Rectal smooth muscle tissue (tissue), 1 donor: ENCODE results near the gene DDOST.

ENCODE experiments used
- H3K27ac ChIP-seq: one replicate; pipeline ENCODE4 v1.7.0; 2013; ENCODE audit warnings: low read depth, low read length, inconsistent platforms
- H3K27me3 ChIP-seq: one replicate; pipeline ENCODE4 v1.7.0; 2013; ENCODE audit warnings: low read length; ENCODE audit not compliant: control insufficient read depth, insufficient read depth
- H3K36me3 ChIP-seq: one replicate; pipeline ENCODE4 v1.7.0; 2013; ENCODE audit warnings: low read length; ENCODE audit not compliant: control insufficient read depth, insufficient read depth
- H3K4me1 ChIP-seq: one replicate; pipeline ENCODE4 v1.7.0; 2013; ENCODE audit warnings: low read length; ENCODE audit not compliant: control insufficient read depth, insufficient read depth
- H3K4me3 ChIP-seq: one replicate; pipeline ENCODE4 v1.7.0; 2013; ENCODE audit warnings: low read length
- H3K9ac ChIP-seq: one replicate; pipeline ENCODE4 v1.7.0; 2013; ENCODE audit warnings: low read length

Gene DDOST

GRCh38 chr1:20661207-20662109 lies at the start of gene DDOST:
Gene DDOST, minus strand, starts transcription at chr1:20661369. Its CDS starts 19 bp downstream, at chr1:20661350.
- Histone ChIP-seq H3K4me1 (peaks cover 11% of the 10 kb centered on the region), H3K9ac (peak within 1 kb of the TSS; percentile 59), H3K27me3 (no peaks in the 10 kb centered on the region), H3K27ac (peak within 1 kb of the TSS; percentile 84), H3K36me3 (peaks cover 6% of the 10 kb centered on the region), H3K4me3 (peak within 1 kb of the TSS; percentile 94)

- Histone ChIP-seq H3K9ac (no peak overlapping the region), H3K27me3 (no peaks in the 10 kb centered on the region), H3K4me1 (no peaks in the 10 kb centered on the region), H3K4me3 (no peak overlapping the region), H3K36me3 (no peaks in the 10 kb centered on the region), H3K27ac (no peak overlapping the region)
Measured at GRCh38 chr1:20710469-20711284, 49.5 kb upstream of the DDOST start.

GRCh38 chr1:20709868-20710267 lies 48.7 kb upstream of the DDOST start:
- Histone ChIP-seq H3K36me3 (no peaks in the 10 kb centered on the region), H3K27ac (no peak overlapping the region), H3K9ac (no peak overlapping the region), H3K4me3 (no peak overlapping the region), H3K27me3 (no peaks in the 10 kb centered on the region), H3K4me1 (no peaks in the 10 kb centered on the region)

- Histone ChIP-seq H3K4me1 (no peaks in the 10 kb centered on the region), H3K4me3 (no peak overlapping the region), H3K36me3 (no peaks in the 10 kb centered on the region), H3K27ac (no peak overlapping the region), H3K9ac (no peak overlapping the region), H3K27me3 (no peaks in the 10 kb centered on the region)
Measured at GRCh38 chr1:20708891-20709290, 47.7 kb upstream of the DDOST start.

GRCh38 chr1:20708057-20708456 lies 46.9 kb upstream of the DDOST start:
- H3K27me3 ChIP-seq: no peaks in the 10 kb centered on the region
- no peak overlapping the region for H3K27ac ChIP-seq
- no peak overlapping the region for H3K4me3 ChIP-seq
- no peaks in the 10 kb centered on the region for H3K4me1 ChIP-seq
- no peaks in the 10 kb centered on the region for H3K36me3 ChIP-seq
- H3K9ac ChIP-seq: no peak overlapping the region

- Histone ChIP-seq H3K4me1 (no peaks in the 10 kb centered on the region), H3K36me3 (no peaks in the 10 kb centered on the region), H3K9ac (no peak overlapping the region), H3K27ac (no peak overlapping the region), H3K27me3 (no peaks in the 10 kb centered on the region), H3K4me3 (no peak overlapping the region)
Measured at GRCh38 chr1:20706841-20707240, 45.7 kb upstream of the DDOST start.

GRCh38 chr1:20705203-20705755 lies 44.1 kb upstream of the DDOST start:
- H3K9ac ChIP-seq: no peak overlapping the region
- H3K27me3 ChIP-seq: no peaks in the 10 kb centered on the region

GRCh38 chr1:20704390-20705202 lies 43.4 kb upstream of the DDOST start:
- Histone ChIP-seq H3K36me3 (no peaks in the 10 kb centered on the region), H3K9ac (no peak overlapping the region), H3K4me3 (no peak overlapping the region), H3K4me1 (no peaks in the 10 kb centered on the region), H3K27ac (no peak overlapping the region), H3K27me3 (no peaks in the 10 kb centered on the region)

More at GRCh38 chr1:20705203-20705755, 44.1 kb upstream of the DDOST start:
- Histone ChIP-seq H3K4me3 (no peak overlapping the region), H3K36me3 (no peaks in the 10 kb centered on the region), H3K4me1 (no peaks in the 10 kb centered on the region), H3K27ac (no peak overlapping the region)

GRCh38 chr1:20703124-20703756 lies 42.1 kb upstream of the DDOST start:
- H3K4me1 ChIP-seq: peaks cover 5% of the 10 kb centered on the region
- no peak overlapping the region for H3K4me3 ChIP-seq
- no peak overlapping the region for H3K27ac ChIP-seq
- H3K27me3 ChIP-seq: no peaks in the 10 kb centered on the region
- no peaks in the 10 kb centered on the region for H3K36me3 ChIP-seq
- H3K9ac ChIP-seq: no peak overlapping the region

GRCh38 chr1:20702416-20702815 lies 41.2 kb upstream of the DDOST start:
- Histone ChIP-seq H3K36me3 (no peaks in the 10 kb centered on the region), H3K4me1 (peaks cover 10% of the 10 kb centered on the region), H3K4me3 (no peak overlapping the region), H3K27me3 (no peaks in the 10 kb centered on the region), H3K9ac (no peak overlapping the region), H3K27ac (no peak overlapping the region)

GRCh38 chr1:20701847-20702246 lies 40.7 kb upstream of the DDOST start:
- H3K4me3 ChIP-seq: no peak overlapping the region
- H3K4me1 ChIP-seq: peaks cover 10% of the 10 kb centered on the region
- H3K27me3 ChIP-seq: no peaks in the 10 kb centered on the region
- no peak overlapping the region for H3K9ac ChIP-seq
- no peaks in the 10 kb centered on the region for H3K36me3 ChIP-seq
- no peak overlapping the region for H3K27ac ChIP-seq
